ENCODE data around the gene CPEB3.
A peak's percentile ranks its signal among the peaks of the same experiment; 100 is the strongest.

CPEB3 gene

DNA sequence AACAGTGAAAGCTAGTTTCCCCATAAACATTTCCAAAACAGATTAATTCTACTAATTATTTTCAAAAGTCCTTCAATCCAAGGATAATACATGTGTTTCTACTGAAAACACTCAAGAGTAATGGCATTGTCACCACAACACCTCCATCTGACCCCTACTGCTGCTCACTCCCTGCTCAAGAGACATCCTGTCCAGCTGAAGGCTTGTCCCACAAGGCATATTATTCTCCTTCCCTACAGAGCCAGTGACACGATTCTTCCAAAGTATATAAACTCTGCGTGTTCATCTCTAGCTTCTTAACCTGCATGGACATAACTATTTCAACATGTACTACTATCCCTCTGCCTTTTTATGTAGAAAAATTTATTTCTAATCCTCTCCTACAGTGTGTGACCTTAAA is 182.1 kb downstream of the CPEB3 start:
- peaks cover 4 to 6% of the 10 kb centered on the region in 2 donors for H3K36me3 Mint-ChIP-seq
- DNase-seq (no peak), ATAC-seq (replicated peaks) (no peak)
- H3K27me3 Mint-ChIP-seq = no peaks in the 10 kb centered on the region
- no peak overlapping the region for H3K4me3 Mint-ChIP-seq
- no peak overlapping the region for H3K27ac Mint-ChIP-seq
- H3K9me3 Mint-ChIP-seq = no peaks in the 10 kb centered on the region
- peaks cover 0 to under 1% of the 10 kb centered on the region in 2 donors for H3K4me1 Mint-ChIP-seq

- H3K27ac Mint-ChIP-seq = no peak overlapping the region
- no peaks in the 10 kb centered on the region for H3K4me1 Mint-ChIP-seq
- no peak overlapping the region for H3K4me3 Mint-ChIP-seq
- no peaks in the 10 kb centered on the region for H3K9me3 Mint-ChIP-seq
- peaks cover 4 to 6% of the 10 kb centered on the region in 2 donors for H3K36me3 Mint-ChIP-seq
- no peaks in the 10 kb centered on the region for H3K27me3 Mint-ChIP-seq
- ATAC-seq (replicated peaks) = no peak
- no peak for DNase-seq
Observed at GRCh38 chr10:92108120-92108519, 182.8 kb downstream of the CPEB3 start.

GRCh38 chr10:92103376-92104090 is 187.3 kb downstream of the CPEB3 start:
- Mint-ChIP-seq H3K4me3 (no peak overlapping the region), H3K27ac (no peak overlapping the region), H3K36me3 (peaks cover 2 to 6% of the 10 kb centered on the region in 2 donors), H3K27me3 (no peaks in the 10 kb centered on the region), H3K4me1 (peaks cover 9 to 21% of the 10 kb centered on the region in 2 donors), H3K9me3 (no peaks in the 10 kb centered on the region)
- DNase-seq (no peak), ATAC-seq (replicated peaks) (no peak)

DNA sequence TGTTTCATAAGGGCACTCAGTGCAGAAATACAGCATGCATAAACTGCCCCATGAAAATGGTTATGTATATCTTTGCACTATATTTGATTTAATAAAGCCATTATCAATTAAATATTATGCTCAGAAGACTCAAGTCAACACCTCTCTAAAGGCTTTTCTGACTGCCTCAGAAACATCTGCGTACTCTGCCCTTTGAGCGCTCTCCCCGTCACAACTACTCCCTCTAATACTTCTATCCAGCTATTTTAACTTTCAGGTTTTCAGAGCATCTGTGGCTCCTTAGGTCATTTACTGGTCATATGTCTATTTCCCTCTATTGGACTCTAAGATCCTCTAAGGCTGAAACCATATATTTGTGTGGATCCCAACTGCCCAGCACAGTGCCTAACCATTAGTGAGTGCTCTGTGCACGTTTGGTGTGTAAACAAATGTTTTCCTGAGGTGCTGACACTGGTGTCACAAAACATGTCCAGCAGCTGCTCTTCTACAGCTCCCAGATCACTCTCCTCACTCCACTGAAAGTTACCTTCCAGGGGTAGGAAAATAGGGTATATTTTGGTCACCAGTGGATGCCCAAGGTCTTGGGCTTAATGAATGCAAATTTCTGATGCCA is 188.2 kb downstream of the CPEB3 start:
- Mint-ChIP-seq H3K9me3 (no peaks in the 10 kb centered on the region), H3K27me3 (no peaks in the 10 kb centered on the region), H3K36me3 (peaks cover 2 to 6% of the 10 kb centered on the region in 2 donors), H3K4me3 (no peak overlapping the region), H3K4me1 (peaks cover 9 to 21% of the 10 kb centered on the region in 2 donors), H3K27ac (no peak overlapping the region)
- DNase-seq = no peak
- no peak for ATAC-seq (replicated peaks)

GRCh38 chr10:92094960-92095359 is 195.9 kb downstream of the CPEB3 start:
- H3K36me3 Mint-ChIP-seq = no peaks in the 10 kb centered on the region
- no peak overlapping the region for H3K27ac Mint-ChIP-seq
- no peaks in the 10 kb centered on the region for H3K9me3 Mint-ChIP-seq
- no peaks in the 10 kb centered on the region for H3K27me3 Mint-ChIP-seq
- ATAC-seq (replicated peaks) (no peak), DNase-seq (no peak)
- H3K4me1 Mint-ChIP-seq = peaks cover 5 to 13% of the 10 kb centered on the region in 2 donors
- no peak overlapping the region for H3K4me3 Mint-ChIP-seq

DNA sequence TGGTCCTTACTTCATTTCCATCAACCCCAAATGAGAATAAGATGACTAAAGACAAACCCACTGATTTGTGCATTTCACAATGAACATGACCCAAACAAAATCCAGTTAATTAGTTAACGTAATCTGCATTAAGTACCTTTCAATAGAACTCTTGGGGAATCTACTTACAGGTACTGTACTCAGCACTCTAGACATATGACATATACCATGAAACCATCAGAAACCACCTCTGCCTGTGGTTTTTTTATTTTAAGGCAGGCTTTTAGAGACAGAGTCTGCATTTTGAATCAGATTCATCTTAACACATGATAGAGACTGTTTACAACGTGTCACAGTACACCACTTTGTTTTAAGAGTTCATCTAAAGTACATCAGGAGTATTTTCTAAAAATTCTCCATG is 198.9 kb downstream of the CPEB3 start:
- no peak for ATAC-seq (replicated peaks)

DNA sequence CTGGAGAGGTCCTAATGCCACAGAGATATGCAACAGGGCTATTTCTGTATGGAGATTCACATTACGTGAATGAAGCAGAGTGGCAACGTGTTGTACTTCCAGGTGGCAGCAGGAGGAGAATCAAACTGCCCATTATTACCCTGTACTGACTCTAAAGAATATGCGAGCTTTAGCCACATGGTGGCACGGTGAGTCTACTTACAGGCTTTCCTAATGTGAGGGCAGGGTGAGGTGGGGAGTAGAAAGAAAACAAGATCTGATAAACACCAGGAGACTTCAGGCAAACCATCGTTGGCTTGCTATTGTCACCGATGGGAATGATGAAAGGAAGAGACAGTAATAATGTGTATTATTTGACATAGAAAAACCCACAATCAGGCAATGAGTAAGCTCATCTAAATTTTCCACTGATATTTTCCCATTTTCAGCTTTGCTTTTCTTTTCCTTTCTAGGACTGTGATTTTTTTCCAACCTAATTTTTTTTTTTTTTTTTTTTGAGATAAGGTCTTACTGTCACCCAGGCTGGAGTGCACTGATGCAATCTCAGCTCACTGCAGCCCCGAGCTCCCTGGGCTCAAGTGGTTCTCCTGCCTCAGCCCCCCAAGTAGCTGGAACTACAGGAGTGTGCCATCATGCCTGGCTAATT is 203.0 kb downstream of the CPEB3 start:
- Mint-ChIP-seq H3K27ac (no peak overlapping the region), H3K36me3 (no peaks in the 10 kb centered on the region), H3K4me1 (peaks cover 5 to 14% of the 10 kb centered on the region in 2 donors), H3K27me3 (no peaks in the 10 kb centered on the region), H3K4me3 (no peak overlapping the region), H3K9me3 (no peaks in the 10 kb centered on the region)
- peak; percentile 100 for ATAC-seq (replicated peaks)
- peak; percentile 66 for DNase-seq

More for the DNA sequence above, 198.9 kb downstream of the CPEB3 start:
- no peaks in the 10 kb centered on the region for H3K27me3 Mint-ChIP-seq
- H3K4me3 Mint-ChIP-seq = no peak overlapping the region
- H3K4me1 Mint-ChIP-seq = peaks cover 9 to 21% of the 10 kb centered on the region in 2 donors
- no peak overlapping the region for H3K27ac Mint-ChIP-seq
- no peaks in the 10 kb centered on the region for H3K36me3 Mint-ChIP-seq
- no peak for DNase-seq
- no peaks in the 10 kb centered on the region for H3K9me3 Mint-ChIP-seq

DNA sequence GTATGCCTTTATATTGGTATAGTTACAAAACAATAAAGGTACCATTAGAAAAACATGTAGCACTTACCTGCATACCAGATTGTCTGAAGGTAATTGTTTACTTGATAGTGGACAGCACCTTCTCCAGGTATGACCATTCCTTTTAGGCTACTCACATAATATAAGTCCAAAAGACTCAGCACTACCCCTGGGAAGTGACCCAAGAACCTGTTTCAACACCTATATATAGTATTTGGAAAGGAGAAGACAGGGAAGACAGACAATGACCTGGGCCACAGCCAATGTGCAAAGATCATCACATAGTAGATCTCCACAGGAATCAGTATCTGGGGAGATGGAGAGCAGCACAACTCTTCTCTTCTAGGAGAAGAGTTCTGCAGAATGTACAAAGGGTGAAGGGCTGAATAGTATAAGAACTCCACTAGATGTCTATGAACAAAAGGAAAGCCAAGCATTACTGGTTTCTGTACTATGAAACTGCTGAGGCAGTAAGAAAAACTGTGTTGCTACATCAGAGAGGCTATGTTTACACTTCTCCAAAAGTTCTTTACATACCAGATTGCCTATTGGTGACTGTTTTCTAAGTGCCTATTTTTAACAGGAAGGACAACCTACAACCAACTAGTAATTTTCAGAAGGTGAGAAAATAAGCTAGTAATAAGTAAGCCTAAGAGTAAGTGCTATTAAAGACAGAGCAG is 208.1 kb downstream of the CPEB3 start:
- peaks cover 15 to 17% of the 10 kb centered on the region in 2 donors for H3K36me3 Mint-ChIP-seq
- ATAC-seq (replicated peaks) = no peak
- DNase-seq = no peak
- H3K27me3 Mint-ChIP-seq = no peaks in the 10 kb centered on the region
- H3K27ac Mint-ChIP-seq = no peak overlapping the region
- H3K9me3 Mint-ChIP-seq = no peaks in the 10 kb centered on the region
- no peak overlapping the region for H3K4me3 Mint-ChIP-seq
- H3K4me1 Mint-ChIP-seq = peaks cover 3 to 4% of the 10 kb centered on the region in 2 donors

GRCh38 chr10:92081641-92082040 is 209.2 kb downstream of the CPEB3 start:
- DNase-seq = no peak
- H3K36me3 Mint-ChIP-seq = peaks cover 17 to 25% of the 10 kb centered on the region in 2 donors
- no peaks in the 10 kb centered on the region for H3K27me3 Mint-ChIP-seq
- ATAC-seq (replicated peaks) = no peak
- no peak overlapping the region for H3K27ac Mint-ChIP-seq
- no peaks in the 10 kb centered on the region for H3K9me3 Mint-ChIP-seq
- H3K4me3 Mint-ChIP-seq = no peak overlapping the region
- no peaks in the 10 kb centered on the region for H3K4me1 Mint-ChIP-seq

- H3K27me3 Mint-ChIP-seq = no peaks in the 10 kb centered on the region
- no peak for ATAC-seq (replicated peaks)
- H3K9me3 Mint-ChIP-seq = no peaks in the 10 kb centered on the region
- DNase-seq = no peak
- H3K4me3 Mint-ChIP-seq = no peak overlapping the region
- H3K4me1 Mint-ChIP-seq = no peaks in the 10 kb centered on the region
- H3K36me3 Mint-ChIP-seq = peaks cover 17 to 25% of the 10 kb centered on the region in 2 donors
- H3K27ac Mint-ChIP-seq = no peak overlapping the region
Observed at GRCh38 chr10:92080244-92080643, 210.6 kb downstream of the CPEB3 start.

DNA sequence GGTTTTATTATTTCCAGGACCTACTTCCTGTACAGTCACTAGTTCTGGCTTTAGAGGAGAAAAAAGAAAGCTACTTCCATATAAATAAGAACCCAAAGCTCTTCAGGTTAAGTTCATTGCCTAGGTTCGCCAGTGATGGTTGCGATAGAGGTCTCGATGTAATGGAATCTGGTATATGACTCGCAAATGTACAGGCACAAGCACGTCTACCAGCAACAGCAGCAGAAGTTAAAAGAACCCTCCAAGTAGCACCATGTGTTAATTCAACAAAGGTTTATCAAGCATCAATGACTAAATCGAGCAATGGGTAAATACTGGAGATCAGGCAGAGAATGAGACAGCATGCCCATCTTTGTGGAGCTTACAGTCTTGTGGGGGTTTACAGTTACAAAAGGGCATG is 211.9 kb downstream of the CPEB3 start:
- H3K27me3 Mint-ChIP-seq = no peaks in the 10 kb centered on the region
- H3K27ac Mint-ChIP-seq = no peak overlapping the region
- no peaks in the 10 kb centered on the region for H3K9me3 Mint-ChIP-seq
- H3K36me3 Mint-ChIP-seq = peaks cover 21 to 25% of the 10 kb centered on the region in 2 donors
- no peak overlapping the region for H3K4me3 Mint-ChIP-seq
- ATAC-seq (replicated peaks) (no peak), DNase-seq (no peak)
- no peaks in the 10 kb centered on the region for H3K4me1 Mint-ChIP-seq

DNA sequence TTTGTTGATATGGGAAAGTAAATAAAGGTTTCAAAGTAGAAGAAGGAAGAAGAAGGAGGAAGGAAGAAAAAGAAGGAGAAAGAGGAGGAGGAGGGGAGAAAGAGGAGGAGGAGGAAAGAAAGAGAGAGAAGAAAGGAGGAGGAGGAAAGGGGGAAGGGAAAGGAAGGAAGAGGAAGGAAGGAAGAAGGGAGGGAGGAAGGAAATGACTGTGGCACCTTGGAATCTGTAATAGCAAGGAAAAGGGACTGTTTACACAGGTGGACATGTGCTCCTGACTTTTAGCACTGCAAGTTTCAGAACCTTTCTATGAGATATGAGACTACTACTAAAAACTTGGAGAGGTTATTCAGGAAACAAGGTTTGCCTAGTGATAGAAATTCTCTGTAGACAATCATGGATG is 214.2 kb downstream of the CPEB3 start:
- Mint-ChIP-seq H3K27ac (no peak overlapping the region), H3K36me3 (peaks cover 21 to 25% of the 10 kb centered on the region in 2 donors), H3K4me3 (no peak overlapping the region), H3K9me3 (no peaks in the 10 kb centered on the region), H3K27me3 (no peaks in the 10 kb centered on the region), H3K4me1 (no peaks in the 10 kb centered on the region)
- no peak for DNase-seq
- no peak for ATAC-seq (replicated peaks)

DNA sequence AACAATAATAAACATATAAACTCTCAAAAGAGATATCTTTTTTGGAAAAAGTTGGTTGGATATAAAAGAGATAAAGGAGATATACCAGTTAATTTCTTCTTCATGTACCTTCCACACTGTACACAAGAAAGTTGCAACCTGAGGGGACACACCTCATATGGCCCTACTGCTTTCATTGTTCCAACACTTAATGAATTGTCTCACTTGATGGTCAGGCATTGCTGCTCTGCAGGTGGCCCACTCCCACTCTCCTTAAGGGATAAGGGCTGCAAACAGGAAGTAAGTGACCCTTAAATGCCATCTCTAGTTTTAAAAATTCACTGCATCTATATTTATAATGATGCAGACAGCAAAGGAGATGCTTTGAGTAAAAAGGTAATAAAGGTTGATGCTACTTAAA is 215.0 kb downstream of the CPEB3 start:
- Mint-ChIP-seq H3K9me3 (no peaks in the 10 kb centered on the region), H3K27me3 (no peaks in the 10 kb centered on the region), H3K4me1 (no peaks in the 10 kb centered on the region), H3K27ac (no peak overlapping the region), H3K4me3 (no peak overlapping the region), H3K36me3 (peaks cover 15 to 19% of the 10 kb centered on the region in 2 donors)
- DNase-seq = no peak
- ATAC-seq (replicated peaks) = no peak

DNA sequence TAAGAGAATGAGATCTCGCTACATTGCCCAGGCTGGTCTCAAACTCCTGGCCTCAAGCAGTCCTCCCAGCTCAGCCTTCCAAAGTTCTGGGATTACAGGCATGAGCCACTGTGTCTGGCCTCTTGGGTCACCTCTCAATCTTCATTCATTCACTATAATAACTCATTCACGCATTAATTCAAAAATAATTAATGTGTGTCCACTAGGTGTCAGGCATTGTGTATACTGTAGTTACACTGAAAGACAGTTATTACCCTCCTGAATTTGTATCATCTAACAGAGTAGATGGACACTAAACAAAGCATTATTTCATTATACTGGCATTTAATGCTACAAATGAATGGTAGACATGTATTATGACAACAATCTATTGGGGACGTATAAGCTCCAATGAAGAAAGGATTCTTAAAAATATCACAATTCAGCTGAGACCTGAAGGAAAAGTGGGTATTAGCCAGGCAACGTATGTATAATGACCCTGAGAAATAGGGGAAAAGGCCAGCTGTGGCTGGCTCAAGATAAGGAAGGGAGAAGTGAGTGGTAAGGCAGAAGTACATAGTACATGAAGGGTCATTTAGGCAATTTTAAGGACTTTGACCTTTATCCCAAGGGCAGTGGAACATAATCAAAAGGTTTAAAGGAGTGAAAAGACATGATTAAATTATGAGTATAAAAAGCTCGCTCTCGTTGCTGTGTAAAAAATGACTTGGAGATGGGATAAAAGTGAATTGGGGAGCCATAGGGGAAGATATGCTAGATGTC is 216.6 kb downstream of the CPEB3 start:
- ATAC-seq (replicated peaks) (no peak), DNase-seq (no peak)
- H3K27ac Mint-ChIP-seq = no peak overlapping the region
- no peaks in the 10 kb centered on the region for H3K27me3 Mint-ChIP-seq
- H3K4me1 Mint-ChIP-seq = no peaks in the 10 kb centered on the region
- no peak overlapping the region for H3K4me3 Mint-ChIP-seq
- peaks cover 9 to 12% of the 10 kb centered on the region in 2 donors for H3K36me3 Mint-ChIP-seq
- H3K9me3 Mint-ChIP-seq = no peaks in the 10 kb centered on the region
